ENCODE data around the gene PPP5C.
"Not testable (repeated sequence)": the region's sequence is repeated elsewhere in the genome, so short reads cannot be mapped to it uniquely, and the experiment has no call there.

Gene PPP5C

GRCh38 chr19:46407856-46408663 is 61.2 kb downstream of the PPP5C start:
- DNase-seq (ENCODE audit: low read depth in 3 of 3): no peak

- DNase-seq (ENCODE audit: low read depth in 3 of 3): no peak
These were observed 61.8 kb downstream of the PPP5C start for GRCh38 chr19:46408664-46409039.

GRCh38 chr19:46409191-46409590 is 62.3 kb downstream of the PPP5C start:
- no peak for DNase-seq (ENCODE audit: low read depth in 3 of 3)

DNA sequence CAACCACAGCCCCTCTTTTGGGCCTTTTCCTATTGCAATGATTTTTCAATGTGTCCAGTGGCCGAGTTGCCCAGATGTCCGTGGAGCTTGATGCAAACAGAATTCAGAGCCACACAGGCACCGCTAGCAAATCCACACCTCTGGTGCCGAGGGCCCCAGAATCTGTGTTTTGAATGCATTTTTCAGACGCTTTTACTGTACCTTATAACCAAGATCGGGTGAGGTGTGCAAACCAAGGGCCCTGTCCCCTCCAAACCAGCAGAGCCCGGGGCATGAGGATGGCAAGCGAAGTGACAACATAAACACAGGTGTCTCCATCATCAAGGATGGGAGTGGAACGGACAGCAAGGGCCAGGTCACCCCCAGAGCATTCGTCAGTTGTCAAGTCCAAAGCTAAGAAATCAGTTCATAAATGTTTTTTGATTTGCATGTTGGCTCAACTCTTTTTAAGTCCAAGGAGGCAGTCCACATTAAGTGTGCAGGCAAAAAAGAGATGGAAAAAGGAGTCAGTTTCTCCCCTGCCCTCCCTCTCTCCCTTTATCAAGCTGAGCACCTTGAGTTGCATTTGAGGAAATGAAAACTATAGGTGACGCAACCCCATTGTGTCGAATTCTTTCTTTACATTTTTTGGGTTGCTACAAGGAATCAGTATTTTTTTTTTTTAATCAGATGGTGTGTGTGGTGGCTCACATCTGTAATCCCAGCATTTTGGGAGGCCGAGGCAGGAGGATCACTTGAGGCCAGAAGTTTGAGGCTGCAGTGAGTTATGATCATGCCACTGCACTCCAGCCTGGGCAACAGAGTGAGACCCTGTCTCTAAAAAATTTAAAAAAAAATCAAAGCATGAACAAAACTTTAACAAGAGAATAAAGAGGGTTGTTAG is 63.6 kb downstream of the PPP5C start:
- DNase-seq (ENCODE audit: low read depth in 3 of 3): no peak

- DNase-seq (ENCODE audit: low read depth in 3 of 3): no peak
These were observed 64.4 kb downstream of the PPP5C start for GRCh38 chr19:46411088-46411924.

GRCh38 chr19:46411925-46412649 is 65.2 kb downstream of the PPP5C start:
- no peak for DNase-seq (ENCODE audit: low read depth in 3 of 3)

DNA sequence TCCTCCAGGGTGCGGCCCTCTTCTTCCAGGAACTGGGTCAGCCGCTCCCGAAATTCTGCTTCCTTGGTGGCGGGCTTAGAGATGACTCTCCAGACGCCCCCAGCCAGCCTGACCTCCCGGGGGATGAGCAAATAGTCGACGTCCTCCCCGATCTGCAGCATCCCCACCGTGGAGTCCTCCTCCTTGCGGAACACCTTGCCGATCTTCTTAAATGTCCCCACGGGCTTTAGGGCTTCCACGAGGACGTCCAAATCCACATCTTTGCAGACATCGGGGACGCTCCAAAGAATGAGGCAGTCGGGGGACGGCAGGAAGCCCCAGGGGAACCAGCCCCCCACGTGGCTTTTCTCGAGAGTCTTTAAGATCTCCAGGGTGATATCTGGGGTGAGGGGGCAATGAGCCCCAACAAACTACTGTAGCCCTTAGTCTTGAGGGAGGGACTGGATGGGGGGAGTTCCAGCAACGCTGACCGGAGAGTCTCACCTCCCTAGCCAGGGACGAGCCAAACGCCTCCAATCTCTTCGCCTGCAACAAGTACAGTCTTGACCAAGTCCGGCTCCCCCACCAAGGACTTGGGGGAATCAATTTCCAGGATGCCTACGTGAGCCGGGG is 65.9 kb downstream of the PPP5C start:
- no peak for DNase-seq (ENCODE audit: low read depth in 3 of 3)

DNA sequence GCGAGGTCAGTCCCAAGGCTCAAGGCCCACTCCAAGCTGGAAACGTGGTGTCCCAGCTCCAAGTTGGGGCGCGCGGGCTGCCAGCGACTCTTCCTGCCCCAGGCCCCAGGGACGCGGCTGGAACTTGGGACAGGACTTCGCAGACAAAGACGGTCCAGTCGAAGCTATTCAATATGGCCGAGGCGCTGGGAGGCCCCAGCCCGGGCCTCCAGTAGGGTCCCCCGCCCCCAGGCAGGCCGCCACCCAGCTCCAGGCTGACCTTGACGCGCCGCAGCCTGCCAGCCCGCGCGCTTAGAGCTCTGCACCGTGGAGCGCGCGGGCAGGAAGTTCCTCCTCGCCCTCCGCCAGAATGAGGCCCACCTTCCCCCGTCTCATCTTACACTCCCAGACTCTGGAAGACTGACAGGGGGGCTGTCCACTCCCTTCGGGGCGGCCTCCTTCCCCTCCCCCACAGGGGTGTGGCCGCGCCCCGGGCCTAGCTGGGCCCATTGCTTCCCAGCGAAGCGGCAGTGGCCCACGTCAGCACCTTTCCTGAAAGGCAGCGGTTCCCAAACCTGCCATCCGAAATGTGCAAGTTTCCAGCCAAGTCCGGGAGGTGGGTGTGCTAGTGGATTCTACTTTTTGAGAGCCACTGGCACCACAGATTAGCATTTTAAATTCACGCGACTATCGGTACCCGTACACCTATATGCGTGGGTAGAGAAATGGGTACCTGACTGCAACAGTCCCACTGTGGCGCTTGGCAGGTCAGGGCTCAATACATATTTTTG is 66.6 kb downstream of the PPP5C start, which contains the start of gene CCDC8:
TSS of gene CCDC8 (minus strand) at position 303 of the 770 bp plus-strand sequence. CDS start 754 bp downstream, outside the sequence.
- no peak for DNase-seq (ENCODE audit: low read depth in 3 of 3)

GRCh38 chr19:46414899-46415298 is 68.0 kb downstream of the PPP5C start:
- DNase-seq (ENCODE audit: low read depth in 3 of 3): not testable (repeated sequence)

DNA sequence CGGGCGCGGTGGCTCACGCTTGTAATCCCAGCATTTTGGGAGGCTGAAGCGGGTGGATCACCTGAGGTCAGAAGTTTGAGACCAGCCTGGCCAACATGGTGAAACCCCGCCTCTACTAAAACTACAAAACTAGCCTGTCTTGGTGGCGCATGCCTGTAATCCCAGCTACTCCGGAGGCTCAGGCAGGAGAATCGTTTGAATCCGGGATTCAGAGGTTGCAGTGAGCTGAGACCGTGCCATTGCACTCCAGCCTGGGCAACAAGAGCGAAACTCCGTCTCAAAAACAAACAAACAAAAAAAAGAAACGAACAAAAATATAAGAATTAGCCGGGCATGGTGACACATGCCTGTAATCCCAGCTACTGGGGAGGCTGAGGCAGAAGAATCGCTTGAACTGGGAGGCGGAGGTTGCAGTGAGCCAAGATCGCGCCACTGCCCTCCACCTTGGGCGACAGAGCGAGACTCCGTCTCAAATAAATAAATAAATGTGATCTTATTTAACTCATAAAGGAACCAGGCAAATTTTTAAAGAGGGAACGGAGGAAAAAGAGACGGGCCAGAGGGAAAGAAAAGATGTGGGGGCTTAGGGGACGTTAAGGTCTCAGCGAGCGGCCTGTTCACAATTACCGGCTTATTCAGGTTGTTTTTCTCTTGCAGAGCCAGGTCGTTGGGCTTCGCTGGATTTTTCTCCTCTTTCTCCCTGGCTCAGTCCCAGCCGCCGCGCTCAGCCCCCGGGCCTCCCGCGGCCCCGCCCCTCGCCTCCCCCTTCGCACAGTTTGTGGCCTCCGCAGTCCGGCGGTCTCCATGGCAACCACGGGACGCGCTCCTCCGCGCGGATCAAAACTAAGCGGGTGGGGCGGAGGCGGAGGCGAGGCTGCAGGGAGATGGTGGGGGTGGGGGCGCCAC is 69.2 kb downstream of the PPP5C start:
- DNase-seq (ENCODE audit: low read depth in 3 of 3): peak in 1 of 3 experiments; percentile 35

GRCh38 chr19:46420056-46420455 is 73.2 kb downstream of the PPP5C start:
- DNase-seq (ENCODE audit: low read depth in 3 of 3): no peak

DNA sequence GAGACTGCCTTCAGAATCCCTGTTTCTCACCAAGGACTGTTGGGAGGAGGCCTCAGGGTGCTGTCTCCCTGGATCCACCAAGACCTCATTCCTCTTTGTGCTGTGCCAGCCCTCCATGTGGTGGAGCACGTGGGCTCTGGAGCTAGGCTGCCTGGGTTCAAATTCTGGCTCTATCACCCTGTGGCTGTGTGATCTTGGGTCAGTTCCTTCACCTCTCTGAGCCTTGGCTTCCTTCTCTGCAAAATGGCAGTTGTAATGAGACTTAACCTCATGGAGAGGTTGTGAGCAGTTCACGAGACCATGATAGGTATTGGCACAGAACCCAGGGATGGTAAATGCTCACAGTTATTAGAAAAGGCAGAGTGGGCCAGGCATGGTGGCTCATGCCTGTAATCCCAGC is 75.5 kb downstream of the PPP5C start:
- no peak for DNase-seq (ENCODE audit: low read depth in 3 of 3)

DNA sequence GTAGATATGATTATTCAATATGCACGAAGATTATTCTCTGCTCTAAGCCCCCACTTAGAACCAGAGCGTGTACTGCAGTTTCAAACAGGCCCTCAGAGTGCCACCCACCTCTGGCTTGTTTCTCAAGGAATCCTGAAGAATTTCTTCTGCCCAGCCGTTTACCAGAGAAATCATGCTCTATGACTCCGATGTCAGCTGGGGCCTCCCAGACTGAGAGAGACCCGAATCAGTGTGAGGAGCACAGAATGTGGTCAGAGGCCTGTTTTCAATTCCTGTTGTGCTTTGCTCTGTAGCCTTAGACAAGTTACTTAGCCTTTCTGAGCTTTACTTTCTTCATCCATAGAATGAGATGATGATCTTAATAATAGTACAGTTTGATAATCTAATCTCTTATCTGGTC is 76.3 kb downstream of the PPP5C start:
- no peak for DNase-seq (ENCODE audit: low read depth in 3 of 3)

- no peak for DNase-seq (ENCODE audit: low read depth in 3 of 3)
These were observed 79.2 kb downstream of the PPP5C start for GRCh38 chr19:46426035-46426505.

- DNase-seq (ENCODE audit: low read depth in 3 of 3): peak in 2 of 3 experiments; percentile 14 to 31
These were observed 79.7 kb downstream of the PPP5C start for GRCh38 chr19:46426506-46427162.

DNA sequence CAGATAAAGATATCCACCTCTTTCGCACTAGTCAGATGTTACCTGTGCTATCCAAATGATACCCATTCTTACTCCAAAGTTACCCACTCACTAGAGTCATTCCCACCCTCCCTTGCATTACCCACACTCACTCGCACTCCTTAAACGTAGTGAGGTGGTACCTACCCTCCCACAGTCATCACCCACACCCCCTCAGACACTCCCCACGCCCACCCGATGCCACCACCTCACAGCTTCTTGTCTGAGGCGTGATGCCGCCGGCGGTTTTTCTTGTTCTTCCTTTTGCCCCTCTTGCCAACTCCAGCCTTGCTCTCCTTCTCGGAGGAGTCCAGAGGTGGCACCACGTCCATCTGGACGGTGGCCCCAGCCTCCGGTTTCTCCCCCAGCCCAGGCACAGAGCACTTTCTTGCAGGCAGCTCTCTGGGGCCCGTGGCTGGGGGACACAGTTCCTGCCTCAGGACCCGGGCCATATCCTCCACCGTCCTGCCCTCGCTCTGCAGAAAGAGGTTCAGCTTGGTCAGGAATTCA is 80.7 kb downstream of the PPP5C start:
- no peak for DNase-seq (ENCODE audit: low read depth in 3 of 3)

DNA sequence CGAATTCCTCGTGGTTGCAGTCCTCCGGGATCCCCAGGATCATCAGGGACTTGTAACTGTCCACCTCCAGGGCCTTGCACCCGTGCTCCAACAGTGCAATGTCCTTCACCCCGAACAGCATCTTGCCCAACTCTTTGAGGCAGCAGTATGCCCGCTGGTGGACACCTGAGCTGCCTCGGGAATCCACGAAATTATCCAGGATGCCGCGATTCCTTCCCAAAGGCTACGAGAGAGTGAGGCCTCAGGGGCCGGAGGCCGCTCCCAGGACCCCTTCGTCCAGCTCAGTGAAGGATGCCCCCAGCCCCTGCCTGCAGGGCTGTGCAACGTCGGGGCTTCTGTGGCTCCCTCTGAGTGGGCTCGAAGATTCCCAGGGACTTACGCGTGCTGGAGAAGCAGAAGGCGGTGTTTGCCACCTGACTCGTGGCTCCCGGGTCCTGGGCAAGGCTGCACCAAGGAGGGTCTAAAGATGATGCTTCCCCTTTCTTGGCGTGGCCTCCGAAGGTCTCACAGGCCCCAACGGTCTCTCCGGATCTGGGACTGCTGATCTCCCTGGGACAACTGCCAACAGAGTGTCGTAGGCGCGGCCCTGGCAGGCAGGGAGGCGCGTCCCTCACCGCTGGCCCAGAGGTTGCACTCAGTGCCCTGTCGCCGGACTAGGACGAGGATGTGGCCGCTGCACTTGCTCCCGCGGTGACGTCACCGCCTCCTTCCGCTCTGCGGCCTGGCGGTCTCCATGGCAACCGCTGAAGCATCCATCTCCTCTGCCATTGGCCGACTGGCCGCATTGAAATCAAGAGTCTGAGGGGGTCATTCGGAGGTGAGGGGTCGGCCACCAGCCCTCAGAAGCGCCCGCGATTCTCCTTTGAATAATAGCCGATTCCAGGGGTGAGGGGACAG is 81.6 kb downstream of the PPP5C start, which contains the start of gene PNMA8C:
TSS of gene PNMA8C (minus strand) at position 698 of the 897 bp plus-strand sequence. CDS start at position 121, 577 bp downstream.
- peak in 2 of 3 experiments; percentile 27 to 57 for DNase-seq (ENCODE audit: low read depth in 3 of 3)
